RWPE2 (cell line): ENCODE results near the gene MOCS3.

ENCODE experiments used
- ATAC-seq: fragments of 200-7000 bp; cut with Tn5 transposase; 3 replicates; pipeline ENCODE4 v1.9.1; 2021; ENCODE audit warnings: low read depth
- DNase-seq: peaks from one replicate; pipeline ENCODE4 v3.0.0-alpha.2; 2020; ENCODE audit warnings: low spot score
- H3K27ac ChIP-seq: fragments of 450-650 bp; 2 replicates; pipeline ENCODE4 v1.5.1; 2017; ENCODE audit warnings: mild to moderate bottlenecking; ENCODE audit not compliant: poor library complexity, severe bottlenecking
- H3K27me3 ChIP-seq: fragments of 250-450 bp; sonication (Bioruptor Pico); 2 replicates; pipeline ENCODE4 v1.5.1; 2021; ENCODE audit warnings: mild to moderate bottlenecking, moderate library complexity; ENCODE audit not compliant: insufficient read depth, poor library complexity, severe bottlenecking
- H3K36me3 ChIP-seq: fragments of 250-450 bp; sonication (Bioruptor Pico); 2 replicates; pipeline ENCODE4 v1.5.1; 2020; ENCODE audit warnings: low read depth, mild to moderate bottlenecking, moderate library complexity
- H3K4me1 ChIP-seq: fragments of 250-450 bp; sonication (Bioruptor Pico); 2 replicates; pipeline ENCODE4 v1.5.1; 2021; ENCODE audit warnings: mild to moderate bottlenecking, moderate library complexity; ENCODE audit not compliant: insufficient read depth, poor library complexity, severe bottlenecking
- H3K4me3 ChIP-seq: fragments of 250-450 bp; sonication (Bioruptor Pico); 2 replicates; pipeline ENCODE4 v1.5.1; 2021; ENCODE audit warnings: mild to moderate bottlenecking, moderate library complexity; ENCODE audit not compliant: severe bottlenecking
- H3K9me3 ChIP-seq: fragments of 250-450 bp; sonication (Bioruptor Pico); 2 replicates; pipeline ENCODE4 v1.5.1; 2021; ENCODE audit warnings: mild to moderate bottlenecking, moderate library complexity; ENCODE audit not compliant: severe bottlenecking
- TF ChIP-seq, protein P1 (sequence below): fragments of 450-650 bp; IDR thresholded peaks from one replicate; pipeline ENCODE4 v1.5.1; 2017; ENCODE audit warnings: mild to moderate bottlenecking, moderate library complexity; ENCODE audit not compliant: poor library complexity, severe bottlenecking

MOCS3 gene

DNA sequence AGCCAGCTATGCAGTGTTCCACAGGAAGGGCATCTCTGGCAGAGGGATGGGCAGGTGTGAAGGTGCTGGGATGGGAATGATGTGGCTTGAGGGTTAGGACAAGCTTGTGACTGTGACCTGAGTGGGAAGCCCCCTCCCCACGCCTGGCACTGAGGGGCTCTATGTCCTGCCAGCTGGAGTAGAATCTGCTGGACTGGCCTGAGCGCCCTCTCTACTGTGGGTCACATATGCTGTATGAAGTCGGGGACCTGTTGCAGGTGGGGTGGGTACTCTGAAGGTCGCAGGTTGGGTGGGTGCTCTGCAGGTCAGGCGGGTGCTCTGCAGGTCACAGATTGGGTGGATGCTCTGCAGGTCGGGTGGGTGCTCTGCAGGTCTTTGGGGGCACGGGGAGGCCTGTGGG lies 44.0 kb downstream of the MOCS3 start:
- no peak for DNase-seq
- Histone ChIP-seq H3K36me3 (peaks cover 12% of the 10 kb centered on the region), H3K27me3 (no peaks in the 10 kb centered on the region), H3K9me3 (no peaks in the 10 kb centered on the region), H3K4me3 (no peak overlapping the region), H3K4me1 (no peaks in the 10 kb centered on the region), H3K27ac (no peak overlapping the region)
- TF ChIP-seq, protein P1, sequence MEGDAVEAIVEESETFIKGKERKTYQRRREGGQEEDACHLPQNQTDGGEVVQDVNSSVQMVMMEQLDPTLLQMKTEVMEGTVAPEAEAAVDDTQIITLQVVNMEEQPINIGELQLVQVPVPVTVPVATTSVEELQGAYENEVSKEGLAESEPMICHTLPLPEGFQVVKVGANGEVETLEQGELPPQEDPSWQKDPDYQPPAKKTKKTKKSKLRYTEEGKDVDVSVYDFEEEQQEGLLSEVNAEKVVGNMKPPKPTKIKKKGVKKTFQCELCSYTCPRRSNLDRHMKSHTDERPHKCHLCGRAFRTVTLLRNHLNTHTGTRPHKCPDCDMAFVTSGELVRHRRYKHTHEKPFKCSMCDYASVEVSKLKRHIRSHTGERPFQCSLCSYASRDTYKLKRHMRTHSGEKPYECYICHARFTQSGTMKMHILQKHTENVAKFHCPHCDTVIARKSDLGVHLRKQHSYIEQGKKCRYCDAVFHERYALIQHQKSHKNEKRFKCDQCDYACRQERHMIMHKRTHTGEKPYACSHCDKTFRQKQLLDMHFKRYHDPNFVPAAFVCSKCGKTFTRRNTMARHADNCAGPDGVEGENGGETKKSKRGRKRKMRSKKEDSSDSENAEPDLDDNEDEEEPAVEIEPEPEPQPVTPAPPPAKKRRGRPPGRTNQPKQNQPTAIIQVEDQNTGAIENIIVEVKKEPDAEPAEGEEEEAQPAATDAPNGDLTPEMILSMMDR: no peak
- ATAC-seq: no peak

DNA sequence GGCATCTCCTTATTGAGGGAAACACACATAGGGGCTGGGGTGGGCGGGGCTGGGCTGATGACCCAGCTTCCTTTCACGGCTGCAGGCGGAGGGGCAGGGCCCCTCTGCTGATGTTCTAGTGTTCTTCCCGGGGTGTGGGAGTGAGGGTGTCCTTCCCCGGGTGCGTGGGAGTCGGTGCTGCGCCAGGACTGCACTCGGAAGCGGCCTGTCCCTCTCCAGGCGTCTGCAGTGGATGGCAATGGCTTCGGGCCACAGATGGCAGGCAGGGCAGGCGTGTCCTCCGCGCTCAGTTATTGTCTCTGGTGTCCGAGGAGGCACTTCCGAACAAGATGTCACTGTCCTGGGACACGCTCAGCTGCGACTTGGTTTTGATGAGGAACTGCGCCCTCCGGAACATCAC lies 45.1 kb downstream of the MOCS3 start:
- H3K27me3 ChIP-seq: no peaks in the 10 kb centered on the region
- H3K4me1 ChIP-seq: no peaks in the 10 kb centered on the region
- no peaks in the 10 kb centered on the region for H3K9me3 ChIP-seq
- TF ChIP-seq, protein P1: no peak
- H3K4me3 ChIP-seq: no peak overlapping the region
- peaks cover 21% of the 10 kb centered on the region for H3K36me3 ChIP-seq
- DNase-seq (peak; percentile 81), ATAC-seq (no peak)
- H3K27ac ChIP-seq: no peak overlapping the region

DNA sequence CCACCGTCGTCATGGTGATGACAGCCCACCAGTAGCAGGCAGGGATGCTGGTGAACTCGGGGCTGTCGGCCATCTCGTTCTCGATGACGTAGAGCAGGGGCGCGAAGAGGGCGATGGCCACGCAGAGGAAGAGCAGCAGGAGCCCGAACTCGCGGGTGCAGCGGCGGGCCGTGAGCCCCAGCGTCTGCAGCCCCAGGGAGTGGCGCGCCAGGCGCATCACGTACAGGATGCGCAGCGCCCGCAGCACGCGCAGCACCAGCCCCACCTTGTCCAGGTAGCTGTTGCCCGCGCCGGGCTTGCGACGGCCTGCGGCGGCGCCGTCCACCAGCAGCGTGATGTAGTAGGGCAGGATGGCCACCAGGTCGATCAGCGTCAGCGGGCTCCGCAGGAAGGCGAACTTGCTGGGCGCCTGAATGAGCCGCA lies 45.7 kb downstream of the MOCS3 start:
- ATAC-seq (no peak), DNase-seq (peak; percentile 86)
- Histone ChIP-seq H3K9me3 (no peaks in the 10 kb centered on the region), H3K36me3 (peaks cover 26% of the 10 kb centered on the region), H3K27me3 (no peaks in the 10 kb centered on the region), H3K4me1 (no peaks in the 10 kb centered on the region), H3K27ac (no peak overlapping the region), H3K4me3 (no peak overlapping the region)
- TF ChIP-seq, protein P1: no peak

DNA sequence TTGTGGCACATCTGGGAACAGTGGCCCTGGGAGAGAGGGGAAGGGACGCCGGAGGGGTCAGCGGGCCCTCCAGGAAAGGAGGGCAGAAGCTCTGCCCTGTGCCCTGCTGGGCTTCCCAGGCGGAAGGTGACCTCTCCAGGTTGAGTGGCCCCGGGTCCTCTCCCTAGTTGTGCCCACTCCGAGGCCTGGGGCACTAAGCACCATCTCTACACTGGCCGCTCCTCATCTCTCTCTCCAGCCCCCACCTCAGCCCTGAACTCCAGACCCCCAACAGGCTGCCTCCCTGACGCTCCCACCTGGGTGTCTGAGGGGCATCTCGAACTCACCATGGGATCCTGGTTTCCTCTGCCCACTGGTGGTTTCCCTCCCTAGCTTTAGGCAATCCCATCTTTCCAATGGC lies 46.2 kb downstream of the MOCS3 start:
- TF ChIP-seq, protein P1: no peak
- H3K27ac ChIP-seq: no peak overlapping the region
- H3K4me1 ChIP-seq: no peaks in the 10 kb centered on the region
- DNase-seq (peak; percentile 84), ATAC-seq (no peak)
- H3K4me3 ChIP-seq: no peak overlapping the region
- peaks cover 26% of the 10 kb centered on the region for H3K36me3 ChIP-seq
- H3K27me3 ChIP-seq: no peaks in the 10 kb centered on the region
- H3K9me3 ChIP-seq: no peaks in the 10 kb centered on the region

DNA sequence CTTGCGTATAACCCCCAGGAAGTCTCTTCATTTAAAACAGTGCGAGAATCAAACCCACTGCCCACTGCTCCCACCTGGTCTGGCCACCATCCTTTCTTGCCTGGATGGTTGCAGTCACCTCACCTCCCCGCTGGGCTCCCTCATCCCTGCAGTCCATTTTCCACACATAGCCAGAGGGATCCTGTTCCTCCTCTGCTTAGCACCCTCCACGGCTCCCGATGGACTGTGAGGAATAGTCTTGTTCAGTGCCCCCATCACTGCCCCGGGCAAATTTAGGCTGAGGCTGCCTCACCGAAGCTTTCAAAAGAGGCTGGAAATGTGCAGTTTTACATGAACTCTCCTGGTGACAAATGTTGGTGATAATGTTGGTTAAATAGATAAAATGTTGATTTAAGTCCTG lies 46.6 kb downstream of the MOCS3 start:
- Histone ChIP-seq H3K36me3 (peaks cover 26% of the 10 kb centered on the region), H3K27ac (no peak overlapping the region), H3K4me3 (no peak overlapping the region), H3K4me1 (no peaks in the 10 kb centered on the region), H3K9me3 (no peaks in the 10 kb centered on the region), H3K27me3 (no peaks in the 10 kb centered on the region)
- peak; percentile 75 for DNase-seq
- ATAC-seq: no peak
- TF ChIP-seq, protein P1: no peak
